ENCODE data around the gene PLCB4. TPM values are rescaled to one million over a fixed set of nuclear protein-coding genes. Genes with fewer than 3 reads are reported as not detected.

PLCB4 gene
- total RNA-seq, 1 experiment from 2014 or later, result 10.1 TPM

GRCh38 chr20:9447182-9447581 is 378.3 kb downstream of the PLCB4 start:
- H3K9ac ChIP-seq (ENCODE audit: extremely low read depth, insufficient read length, low read length), result no peak overlapping the region
- H2AFZ ChIP-seq (ENCODE audit: low read length), result no peak overlapping the region
- peaks cover 9 to 12% of the 10 kb centered on the region in 2 experiments for H3K4me1 Mint-ChIP-seq
- H3K27me3 ChIP-seq (ENCODE audit: insufficient read depth, low read length), result no peaks in the 10 kb centered on the region
- no peak overlapping the region for H3K4me3 Mint-ChIP-seq
- TF ChIP-seq, protein P1, sequence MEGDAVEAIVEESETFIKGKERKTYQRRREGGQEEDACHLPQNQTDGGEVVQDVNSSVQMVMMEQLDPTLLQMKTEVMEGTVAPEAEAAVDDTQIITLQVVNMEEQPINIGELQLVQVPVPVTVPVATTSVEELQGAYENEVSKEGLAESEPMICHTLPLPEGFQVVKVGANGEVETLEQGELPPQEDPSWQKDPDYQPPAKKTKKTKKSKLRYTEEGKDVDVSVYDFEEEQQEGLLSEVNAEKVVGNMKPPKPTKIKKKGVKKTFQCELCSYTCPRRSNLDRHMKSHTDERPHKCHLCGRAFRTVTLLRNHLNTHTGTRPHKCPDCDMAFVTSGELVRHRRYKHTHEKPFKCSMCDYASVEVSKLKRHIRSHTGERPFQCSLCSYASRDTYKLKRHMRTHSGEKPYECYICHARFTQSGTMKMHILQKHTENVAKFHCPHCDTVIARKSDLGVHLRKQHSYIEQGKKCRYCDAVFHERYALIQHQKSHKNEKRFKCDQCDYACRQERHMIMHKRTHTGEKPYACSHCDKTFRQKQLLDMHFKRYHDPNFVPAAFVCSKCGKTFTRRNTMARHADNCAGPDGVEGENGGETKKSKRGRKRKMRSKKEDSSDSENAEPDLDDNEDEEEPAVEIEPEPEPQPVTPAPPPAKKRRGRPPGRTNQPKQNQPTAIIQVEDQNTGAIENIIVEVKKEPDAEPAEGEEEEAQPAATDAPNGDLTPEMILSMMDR (conservative IDR thresholded peaks at IDR 0.05), result no peak
- no peak overlapping the region for H2BK5ac ChIP-seq (ENCODE audit: insufficient read length, low read length)
- no peaks in the 10 kb centered on the region for H3K23me2 ChIP-seq (ENCODE audit: insufficient read length, low read depth, low read length, poor library complexity, severe bottlenecking)
- H3K4me1 ChIP-seq (ENCODE audit: insufficient read depth, low read length), result no peaks in the 10 kb centered on the region
- no peak overlapping the region for H3T11ph ChIP-seq (ENCODE audit: low read length)
- DNase-seq, result no peak
- H3K9me3 ChIP-seq (ENCODE audit: control insufficient read depth, low read depth, low read length), result no peaks in the 10 kb centered on the region
- H3K27ac Mint-ChIP-seq, result no peak overlapping the region
- H4K91ac ChIP-seq (ENCODE audit: insufficient read length, low read depth, low read length), result no peak overlapping the region
- no peak overlapping the region for H3K56ac ChIP-seq (ENCODE audit: insufficient read length, low read depth, low read length)
- no peaks in the 10 kb centered on the region for H3K27me3 Mint-ChIP-seq (ENCODE audit: low read depth)
- no peak overlapping the region for H3K18ac ChIP-seq (ENCODE audit: insufficient read length, low read depth, low read length)
- H2BK12ac ChIP-seq (ENCODE audit: insufficient read length, low read depth, low read length), result no peak overlapping the region
- no peak overlapping the region for H4K5ac ChIP-seq (ENCODE audit: insufficient read length, low read depth, low read length)
- no peaks in the 10 kb centered on the region for H3K79me2 ChIP-seq (ENCODE audit: insufficient read depth, low read length)
- H3K79me1 ChIP-seq (ENCODE audit: insufficient read depth, low read depth, low read length, poor library complexity, severe bottlenecking), result no peaks in the 10 kb centered on the region
- no peak overlapping the region for H3K4me2 ChIP-seq (ENCODE audit: insufficient read depth, insufficient read length, low read length)
- H2BK15ac ChIP-seq (ENCODE audit: low read depth, low read length), result no peak overlapping the region
- H3K4ac ChIP-seq (ENCODE audit: low read depth, low read length), result no peak overlapping the region
- H2BK20ac ChIP-seq (ENCODE audit: low read depth, low read length, poor library complexity, severe bottlenecking), result no peak overlapping the region
- H3K27ac ChIP-seq (ENCODE audit: insufficient read length, low read depth, low read length), result no peak overlapping the region
- H2BK120ac ChIP-seq (ENCODE audit: low read depth, low read length, poor library complexity, severe bottlenecking), result no peak overlapping the region
- no peaks in the 10 kb centered on the region; a peak in 2 of 7 replicates for H3K36me3 Mint-ChIP-seq (ENCODE audit: insufficient read depth in 1 of 3, low read depth in 3 of 3)
- H4K20me1 ChIP-seq (ENCODE audit: control insufficient read depth, insufficient read depth, insufficient read length), result no peaks in the 10 kb centered on the region
- no peak overlapping the region for H3K14ac ChIP-seq (ENCODE audit: insufficient read depth, low read length)
- no peak overlapping the region for H2AK5ac ChIP-seq (ENCODE audit: insufficient read length, low read length)
- no peak overlapping the region for H4K8ac ChIP-seq (replicated peaks; ENCODE audit: insufficient read length, low read depth, low read length)
- H3K23ac ChIP-seq (ENCODE audit: insufficient read length, low read depth, low read length), result no peak overlapping the region
- no peaks in the 10 kb centered on the region for H3K9me3 Mint-ChIP-seq
